Measurements from ENCODE around the gene ASAP3. TPM values are rescaled to one million over a fixed set of nuclear protein-coding genes. Genes with fewer than 3 reads are reported as not detected.

Gene ASAP3
- total and polyA plus RNA-seq, 9 of the 15 experiments (the other 6 are each of a cell fraction or from before 2014, with no cell fraction given), result 1.7 to 31.2 (median 17.4) TPM

- TF ChIP-seq ZBTB7A (IDR thresholded peaks at IDR 0.05; ENCODE audit: borderline replicate concordance, control insufficient read depth, low read depth, low read length) (peak; percentile 47; the same call in 1 of the 2 replicates), ZNF639 (CRISPR knock-in tag; conservative IDR thresholded peaks at IDR 0.05 in 1 of 2, IDR thresholded peaks at IDR 0.05 in 1 of 2) (peak in 1 of 2 experiments; percentile 47; a peak in 1 of 4 replicates), ARID1B (IDR thresholded peaks at IDR 0.05) (peak; percentile 70; the same call in 1 of the 2 replicates), ZNF512 (tag; IDR thresholded peaks at IDR 0.05) (no peak), ETS1 (conservative IDR thresholded peaks at IDR 0.05; ENCODE audit: control insufficient read depth, low read depth, low read length) (0 out of 2 replicates have a peak, but pooled peaks have one; percentile 49), NCOA1 (IDR thresholded peaks at IDR 0.05; ENCODE audit: low read depth) (no peak), PBX2 (CRISPR knock-in tag; IDR thresholded peaks at IDR 0.05; ENCODE audit: low read depth) (no peak), PBX2 (tag; conservative IDR thresholded peaks at IDR 0.05; ENCODE audit: low read depth) (no peak), ZNF655 (CRISPR knock-in tag; IDR thresholded peaks at IDR 0.05) (no peak)
Measured at GRCh38 chr1:23403735-23404486, 80.1 kb downstream of the ASAP3 start (continued).
